Spinal cord (tissue), 10 donors: Measurements from ENCODE around the gene JUND. TPM values are rescaled to one million over a fixed set of nuclear protein-coding genes. Genes with fewer than 3 reads are reported as not detected.

Experiments
- DNase-seq, 6 donors: peaks; one replicate each; pipeline versions ENCODE4 v3.0.0 to v3.0.0-alpha.2; 2013 to 2015; ENCODE audit warnings: low spot score in 6 of 6, low read depth in 4 of 6
- H3K27ac ChIP-seq: one replicate; pipeline ENCODE4 v1.5.1; 2013; ENCODE audit warnings: low read depth, low read length, control low read depth
- H3K27me3 ChIP-seq: one replicate; pipeline ENCODE4 v1.6.1; 2013; ENCODE audit warnings: low read length; ENCODE audit not compliant: control insufficient read depth, insufficient read depth
- H3K36me3 ChIP-seq: one replicate; pipeline ENCODE4 v1.6.1; 2013; ENCODE audit warnings: low read length; ENCODE audit not compliant: control insufficient read depth, insufficient read depth
- H3K4me1 ChIP-seq: one replicate; pipeline ENCODE4 v1.6.1; 2013; ENCODE audit warnings: low read length; ENCODE audit not compliant: control insufficient read depth, insufficient read depth
- H3K4me3 ChIP-seq: one replicate; pipeline ENCODE4 v1.5.1; 2013; ENCODE audit warnings: low read depth, low read length, control low read depth
- H3K9me3 ChIP-seq: one replicate; pipeline ENCODE4 v1.6.1; 2013; ENCODE audit warnings: low read length; ENCODE audit not compliant: control insufficient read depth, insufficient read depth
- WGBS: methylation state at CpG from one replicate; pipeline ENCODE4 v1.1.5; 2013; ENCODE audit warnings: missing lambda C conversion rate; ENCODE audit not compliant: insufficient coverage; 5-methylcytosine and 5-hydroxymethylcytosine counted together
- polyA plus RNA-seq, 2 donors: library from polyadenylated mRNA; unstranded; fragments of 120-200 nt; gene quantifications; one replicate each; pipeline ENCODE4 v1.2.1, GENCODE V29; 2013; ENCODE audit not compliant: insufficient read length in 2 of 2
- total RNA-seq, 2 donors: library from RNA; depleted of rRNA in 1 of 2; stranded (reverse); fragments of 120-200 nt in 1 of 2; fragments of >200 nt in 1 of 2; gene quantifications; one replicate each; pipeline versions ENCODE4 v1.2.3 to v1.2.4, GENCODE V29; 2013 to 2014
- donor health status: healthy.

The JUND gene
- total and polyA plus RNA-seq, 4 donors, result 73.2 to 136 (median 114) TPM

DNA sequence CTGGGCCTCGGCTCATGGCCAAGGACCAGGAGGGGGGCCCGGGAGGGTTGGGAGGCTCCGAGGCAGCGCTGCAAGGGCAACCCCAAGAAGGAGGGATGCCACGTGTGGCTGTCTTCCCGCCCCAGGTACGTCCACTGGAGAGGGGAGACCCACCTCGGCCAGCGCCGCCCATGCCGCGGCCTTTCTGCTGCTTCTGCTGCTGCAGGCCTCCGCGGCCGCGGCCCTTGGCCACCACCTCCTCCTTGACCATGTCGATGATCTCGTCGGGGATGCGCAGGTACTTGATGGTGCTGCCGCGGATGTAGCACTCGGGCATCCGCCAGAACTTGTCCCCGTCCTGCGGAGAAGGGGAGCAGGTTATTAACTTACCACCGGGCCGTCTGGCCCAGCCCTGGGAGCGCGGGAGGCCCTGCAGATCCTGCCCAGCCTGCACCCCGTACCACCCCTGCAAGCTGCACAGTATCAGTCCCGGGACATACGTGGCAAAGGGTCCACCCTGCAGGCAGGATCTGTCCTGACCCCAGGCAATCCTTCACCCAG lies 28.2 kb upstream of the JUND start:
- 93% methylated on average over 27 of the region's 33 CpGs for WGBS
- Histone ChIP-seq H3K4me3 (no peak overlapping the region), H3K9me3 (no peaks in the 10 kb centered on the region), H3K36me3 (peaks cover 85% of the 10 kb centered on the region), H3K4me1 (peaks cover 35% of the 10 kb centered on the region), H3K27ac (no peak overlapping the region), H3K27me3 (no peaks in the 10 kb centered on the region)
- DNase-seq, result no peak

DNA sequence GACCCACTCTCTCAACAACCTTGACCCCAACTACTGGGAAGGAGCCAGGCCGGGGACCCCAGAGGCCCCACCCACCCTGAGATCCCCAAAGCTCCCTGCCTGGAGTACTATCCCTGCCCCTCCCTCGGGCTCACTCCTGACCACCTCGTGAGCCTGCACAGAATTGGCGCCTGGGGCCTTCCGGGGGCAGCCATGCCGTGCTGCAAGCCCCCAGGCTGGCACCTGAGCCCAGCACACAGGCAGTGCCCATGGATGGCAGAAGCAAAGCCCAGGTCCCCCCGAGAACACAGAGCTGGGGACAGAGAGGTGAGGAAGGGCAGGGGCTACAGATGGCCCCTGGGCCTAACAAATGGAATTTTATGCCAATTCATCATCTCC lies 27.5 kb upstream of the JUND start:
- H3K36me3 ChIP-seq, result peaks cover 81% of the 10 kb centered on the region
- peaks cover 41% of the 10 kb centered on the region for H3K4me1 ChIP-seq
- WGBS, result 88% methylated on average over 7 of the region's 7 CpGs
- no peaks in the 10 kb centered on the region for H3K9me3 ChIP-seq
- no peak overlapping the region for H3K4me3 ChIP-seq
- H3K27ac ChIP-seq, result no peak overlapping the region
- no peak for DNase-seq
- H3K27me3 ChIP-seq, result no peaks in the 10 kb centered on the region

DNA sequence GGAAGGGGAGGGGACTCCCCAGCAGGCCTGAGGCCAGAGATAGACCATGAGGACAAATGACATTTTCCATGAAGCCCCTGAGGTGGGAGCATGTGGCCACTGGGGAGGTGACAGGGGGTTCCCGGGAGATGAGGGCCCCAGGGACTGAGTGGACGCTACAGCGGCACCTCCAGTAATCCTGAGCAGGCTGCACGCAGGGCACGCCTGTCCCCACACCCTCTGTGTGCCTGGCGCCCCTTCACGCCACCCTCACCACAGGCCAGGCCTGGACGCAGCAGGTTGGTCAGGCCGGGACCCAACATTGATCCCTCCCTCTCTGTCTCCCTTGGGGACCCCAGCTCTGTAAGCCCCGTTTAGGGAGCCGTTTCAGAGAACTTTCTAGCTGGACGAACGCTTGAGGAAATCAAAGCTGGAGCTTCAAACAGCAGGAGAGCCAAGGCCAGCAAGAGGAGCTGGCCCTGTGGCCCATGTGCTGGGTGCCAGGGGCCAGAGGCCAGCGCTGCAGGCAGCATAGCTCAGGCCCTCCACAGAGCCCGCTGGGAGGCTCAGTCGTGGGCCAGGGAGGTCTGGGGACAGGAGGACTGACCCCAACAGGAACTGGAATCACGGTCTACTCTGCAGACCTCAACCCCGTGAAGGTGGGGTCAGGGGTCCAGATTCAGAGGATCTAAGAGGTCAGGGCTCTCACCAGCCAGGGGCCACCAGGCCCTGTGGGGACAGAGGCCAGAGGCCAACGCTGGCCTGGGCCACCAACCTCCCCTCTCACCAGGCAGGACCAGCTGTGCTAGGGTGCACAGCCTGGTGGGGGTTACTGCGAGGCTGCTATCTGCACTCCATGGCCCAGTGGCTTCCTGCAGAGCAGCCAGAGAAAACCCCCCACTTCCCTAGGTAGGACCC lies 26.9 kb upstream of the JUND start:
- 92% methylated on average over 19 of the region's 20 CpGs for WGBS
- no peak overlapping the region for H3K4me3 ChIP-seq
- no peak for DNase-seq
- peaks cover 79% of the 10 kb centered on the region for H3K36me3 ChIP-seq
- H3K27ac ChIP-seq, result peak overlapping the region; percentile 97
- no peaks in the 10 kb centered on the region for H3K9me3 ChIP-seq
- H3K4me1 ChIP-seq, result peaks cover 48% of the 10 kb centered on the region
- H3K27me3 ChIP-seq, result no peaks in the 10 kb centered on the region

DNA sequence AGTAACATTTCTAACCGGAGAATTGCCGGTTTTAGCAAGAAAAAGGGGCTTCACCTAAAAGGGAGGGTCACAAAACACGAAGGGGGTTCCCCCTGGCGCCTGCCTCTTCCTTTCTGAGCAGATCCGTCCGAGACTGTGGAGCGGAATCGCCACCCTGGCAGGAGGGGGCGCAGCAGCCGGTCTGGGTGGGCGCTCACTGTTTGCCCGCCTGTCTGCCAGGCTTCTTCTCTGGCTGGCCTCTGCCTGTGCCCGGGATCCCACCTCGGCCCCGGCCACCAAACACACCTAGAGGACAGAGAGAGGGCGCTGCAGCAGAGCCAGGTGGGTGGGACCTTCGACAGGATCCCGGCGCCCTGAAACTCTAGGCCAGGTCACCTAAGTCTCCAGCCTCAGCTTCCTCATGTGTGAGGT lies 25.9 kb upstream of the JUND start:
- whole genome bisulfite sequencing, result 72% methylated on average over 15 of the region's 19 CpGs
- H3K4me1 ChIP-seq, result peaks cover 55% of the 10 kb centered on the region
- no peaks in the 10 kb centered on the region for H3K27me3 ChIP-seq
- no peak overlapping the region for H3K4me3 ChIP-seq
- DNase-seq, result no peak
- H3K9me3 ChIP-seq, result no peaks in the 10 kb centered on the region
- H3K27ac ChIP-seq, result peak overlapping the region; percentile 97
- H3K36me3 ChIP-seq, result peaks cover 69% of the 10 kb centered on the region

DNA sequence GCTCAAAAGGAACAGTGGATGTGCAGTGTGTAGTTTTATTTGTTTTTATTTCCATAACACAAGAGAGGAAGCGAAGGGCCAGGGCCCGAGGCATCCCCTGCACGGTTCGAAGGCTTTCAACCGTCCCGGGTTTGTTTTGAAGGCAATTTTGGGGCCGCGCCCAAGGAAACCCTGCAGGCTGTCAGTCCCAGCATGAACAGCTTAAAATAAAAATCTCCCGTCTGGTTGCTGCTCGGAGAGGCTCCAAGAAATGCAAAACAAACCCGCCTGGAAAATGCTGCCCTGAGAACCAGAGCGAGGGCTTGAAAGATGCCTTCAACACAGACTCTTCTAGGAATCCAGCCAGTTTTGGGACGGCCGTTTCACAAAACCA lies 25.5 kb upstream of the JUND start:
- peaks cover 55% of the 10 kb centered on the region for H3K4me1 ChIP-seq
- 67% methylated on average over 10 of the region's 14 CpGs for WGBS
- peaks cover 65% of the 10 kb centered on the region for H3K36me3 ChIP-seq
- peak in 1 of 6 donors; percentile 90 for DNase-seq
- no peak overlapping the region for H3K4me3 ChIP-seq
- no peaks in the 10 kb centered on the region for H3K27me3 ChIP-seq
- no peaks in the 10 kb centered on the region for H3K9me3 ChIP-seq
- H3K27ac ChIP-seq, result peak overlapping the region; percentile 97

DNA sequence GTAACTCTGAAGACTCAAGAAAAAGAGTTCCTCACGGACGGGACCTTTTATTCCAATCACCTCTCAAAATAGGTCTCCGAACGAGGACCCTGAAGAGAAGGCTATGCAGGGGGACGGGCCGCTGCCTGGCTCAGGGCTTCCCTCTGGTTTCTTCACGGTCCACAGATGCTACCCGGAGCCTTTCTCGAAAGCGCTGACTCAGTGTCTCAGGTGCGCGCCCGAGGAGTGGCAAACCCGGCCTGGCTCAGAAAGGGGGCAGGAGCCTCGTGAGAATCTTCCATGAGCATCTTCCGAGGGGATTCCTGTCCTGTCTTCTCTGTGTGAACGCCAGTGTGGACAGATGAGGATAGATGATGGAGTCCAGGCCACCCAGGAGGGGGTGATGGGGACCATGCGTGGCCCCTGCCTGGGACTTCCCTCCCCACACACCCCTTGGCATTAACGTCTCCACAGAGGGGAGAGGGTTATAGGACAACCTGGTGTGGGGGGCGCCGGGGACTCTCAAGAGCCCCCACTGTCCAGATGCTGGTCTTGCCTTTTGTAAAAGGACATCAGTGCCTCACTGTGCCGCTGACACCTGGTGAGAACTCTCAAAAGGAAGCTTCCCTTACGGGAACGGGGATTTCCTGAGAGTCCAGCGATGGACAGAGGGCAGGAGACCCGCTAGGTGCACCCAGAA lies 24.9 kb upstream of the JUND start:
- Histone ChIP-seq H3K36me3 (peaks cover 60% of the 10 kb centered on the region), H3K27ac (peak overlapping the region; percentile 97), H3K4me3 (no peak overlapping the region), H3K4me1 (peaks cover 55% of the 10 kb centered on the region), H3K27me3 (no peaks in the 10 kb centered on the region), H3K9me3 (no peaks in the 10 kb centered on the region)
- no peak for DNase-seq
- 77% methylated on average over 22 of the region's 26 CpGs for WGBS

DNA sequence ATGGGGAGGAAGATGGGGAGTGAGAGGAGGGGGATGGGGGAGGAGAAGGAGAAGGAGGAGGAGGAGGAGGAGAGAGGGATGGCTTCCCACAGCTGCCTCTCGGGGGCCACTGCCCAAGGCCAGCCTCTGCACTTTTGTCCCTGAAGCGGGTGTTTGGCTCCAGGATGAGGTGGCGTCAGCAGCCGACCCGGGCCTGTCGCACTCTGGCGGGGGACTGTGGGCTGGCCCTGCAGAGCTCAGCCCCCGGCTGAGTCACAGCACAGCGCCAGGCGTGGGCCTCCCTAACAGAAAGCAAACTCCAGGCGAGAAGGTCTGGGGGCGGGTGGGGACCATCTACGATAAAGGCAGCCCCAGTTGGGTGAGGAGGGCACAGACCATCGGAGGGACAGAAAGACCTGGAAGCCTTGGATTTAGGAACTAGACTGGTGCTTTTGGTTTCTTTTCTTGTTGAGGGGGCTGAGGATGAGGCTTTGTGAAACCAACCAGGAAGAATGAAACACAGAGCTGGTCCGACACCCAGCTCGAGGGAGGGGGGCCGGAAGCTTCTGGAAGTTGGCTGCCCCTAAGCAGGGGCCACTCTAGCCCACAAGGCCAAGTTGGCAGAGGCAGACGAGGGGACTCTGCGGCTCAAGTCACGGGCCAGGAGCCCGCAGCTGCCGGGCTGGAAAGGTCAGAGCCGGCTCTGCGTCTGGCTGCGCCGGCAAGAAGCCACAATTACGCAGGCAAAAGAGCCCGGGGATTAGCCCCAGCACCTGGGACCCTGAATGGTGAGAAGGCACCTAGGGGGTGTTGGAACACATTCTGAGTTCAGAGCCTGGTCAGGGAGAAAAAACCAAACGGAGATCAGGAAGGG lies 23.3 kb upstream of the JUND start:
- Histone ChIP-seq H3K36me3 (peaks cover 43% of the 10 kb centered on the region), H3K4me1 (peaks cover 51% of the 10 kb centered on the region), H3K9me3 (no peaks in the 10 kb centered on the region), H3K27ac (peak overlapping the region; percentile 97), H3K27me3 (no peaks in the 10 kb centered on the region), H3K4me3 (peak overlapping the region; percentile 28)
- peak in 3 of 6 donors; percentile 49 to 85 (median 74) for DNase-seq
- WGBS, result 4% methylated on average over 28 of the region's 29 CpGs

DNA sequence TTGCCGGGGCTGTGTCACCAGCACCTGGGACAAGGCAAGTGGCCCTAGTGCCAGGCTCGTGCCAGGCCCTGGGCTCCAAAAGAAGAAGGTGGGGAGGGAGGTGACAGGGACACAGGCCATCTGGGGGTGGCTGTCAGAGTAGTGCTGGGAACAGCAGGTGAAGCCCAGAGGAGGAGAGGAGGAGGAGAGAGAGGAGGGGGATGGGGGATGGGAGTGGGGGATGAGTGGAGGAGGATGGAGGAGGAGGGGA lies 22.7 kb upstream of the JUND start:
- Histone ChIP-seq H3K9me3 (no peaks in the 10 kb centered on the region), H3K36me3 (peaks cover 37% of the 10 kb centered on the region), H3K4me3 (no peak overlapping the region), H3K27me3 (no peaks in the 10 kb centered on the region), H3K4me1 (peaks cover 51% of the 10 kb centered on the region), H3K27ac (peak overlapping the region; percentile 97)
- 15% methylated on average over 2 of the region's 2 CpGs for WGBS
- no peak for DNase-seq

DNA sequence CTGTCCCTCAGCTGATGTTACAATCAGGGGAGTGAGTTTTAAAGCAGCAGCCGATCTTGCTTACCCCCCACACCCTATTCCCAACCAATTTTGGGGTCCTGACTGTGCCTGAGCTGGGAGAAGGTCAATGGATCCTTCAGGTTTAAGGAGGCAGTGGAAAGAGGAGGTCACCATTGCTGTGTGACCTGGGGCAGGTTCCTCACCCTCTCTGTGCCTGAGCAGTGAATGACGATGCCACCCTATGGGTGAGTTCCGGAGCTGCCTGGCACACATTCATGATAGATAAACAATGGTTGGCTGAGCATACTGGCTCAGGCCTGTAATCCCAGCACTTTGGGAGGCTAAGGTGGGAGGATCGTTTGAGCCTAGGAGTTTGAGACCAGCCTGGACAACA lies 20.3 kb upstream of the JUND start:
- DNase-seq, result no peak
- H3K4me1 ChIP-seq, result peaks cover 41% of the 10 kb centered on the region
- H3K27ac ChIP-seq, result no peak overlapping the region
- no peaks in the 10 kb centered on the region for H3K27me3 ChIP-seq
- H3K36me3 ChIP-seq, result peaks cover 13% of the 10 kb centered on the region
- 89% methylated on average over 2 of the region's 4 CpGs for WGBS
- H3K9me3 ChIP-seq, result no peaks in the 10 kb centered on the region
- no peak overlapping the region for H3K4me3 ChIP-seq
